ENCODE measurements around the gene ERVFRD-1.

Gene ERVFRD-1, protein sequence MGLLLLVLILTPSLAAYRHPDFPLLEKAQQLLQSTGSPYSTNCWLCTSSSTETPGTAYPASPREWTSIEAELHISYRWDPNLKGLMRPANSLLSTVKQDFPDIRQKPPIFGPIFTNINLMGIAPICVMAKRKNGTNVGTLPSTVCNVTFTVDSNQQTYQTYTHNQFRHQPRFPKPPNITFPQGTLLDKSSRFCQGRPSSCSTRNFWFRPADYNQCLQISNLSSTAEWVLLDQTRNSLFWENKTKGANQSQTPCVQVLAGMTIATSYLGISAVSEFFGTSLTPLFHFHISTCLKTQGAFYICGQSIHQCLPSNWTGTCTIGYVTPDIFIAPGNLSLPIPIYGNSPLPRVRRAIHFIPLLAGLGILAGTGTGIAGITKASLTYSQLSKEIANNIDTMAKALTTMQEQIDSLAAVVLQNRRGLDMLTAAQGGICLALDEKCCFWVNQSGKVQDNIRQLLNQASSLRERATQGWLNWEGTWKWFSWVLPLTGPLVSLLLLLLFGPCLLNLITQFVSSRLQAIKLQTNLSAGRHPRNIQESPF

GRCh38 chr6:11110921-11111768, at the start of gene ERVFRD-1:
TSS of gene ERVFRD-1 (minus strand) at chr6:11111725. CDS start at chr6:11105310, 6,415 bp downstream.
- peak; percentile 61 for DNase-seq (ENCODE audit: low read depth)
- TF ChIP-seq CTCF (IDR thresholded peaks at IDR 0.05; ENCODE audit: control insufficient read depth, extremely low read depth, insufficient read depth) = no peak
- no peak within 1 kb of the TSS for H3K4me3 ChIP-seq (ENCODE audit: low read depth, low read length)

DNA sequence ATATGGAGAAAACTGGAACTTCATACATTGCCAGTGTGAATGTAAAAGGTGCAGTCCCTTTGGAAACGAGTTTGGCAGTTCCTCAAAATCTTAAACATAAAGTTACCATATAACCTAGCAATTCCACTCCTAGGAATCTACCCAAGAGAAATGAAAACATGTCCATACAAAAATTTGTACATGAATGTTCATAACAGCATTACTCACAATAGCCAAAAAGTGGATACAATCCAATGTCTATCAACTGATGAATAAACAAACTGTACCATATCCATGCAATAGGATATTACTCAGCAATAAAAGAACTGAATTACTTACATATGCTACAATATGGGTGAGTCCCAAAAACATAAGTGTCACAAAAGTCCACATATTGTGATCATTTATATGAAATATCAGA, 48.7 kb upstream of the ERVFRD-1 start:
- no peak for TF ChIP-seq CTCF (IDR thresholded peaks at IDR 0.05; ENCODE audit: control insufficient read depth, extremely low read depth, insufficient read depth)
- no peak for DNase-seq (ENCODE audit: low read depth)
- no peak overlapping the region for H3K4me3 ChIP-seq (ENCODE audit: low read depth, low read length)

- TF ChIP-seq CTCF (IDR thresholded peaks at IDR 0.05; ENCODE audit: control insufficient read depth, extremely low read depth, insufficient read depth) = no peak
- H3K4me3 ChIP-seq (ENCODE audit: low read depth, low read length) = no peak overlapping the region
- no peak for DNase-seq (ENCODE audit: low read depth)
These were observed 44.1 kb upstream of the ERVFRD-1 start for GRCh38 chr6:11155589-11155988.

DNA sequence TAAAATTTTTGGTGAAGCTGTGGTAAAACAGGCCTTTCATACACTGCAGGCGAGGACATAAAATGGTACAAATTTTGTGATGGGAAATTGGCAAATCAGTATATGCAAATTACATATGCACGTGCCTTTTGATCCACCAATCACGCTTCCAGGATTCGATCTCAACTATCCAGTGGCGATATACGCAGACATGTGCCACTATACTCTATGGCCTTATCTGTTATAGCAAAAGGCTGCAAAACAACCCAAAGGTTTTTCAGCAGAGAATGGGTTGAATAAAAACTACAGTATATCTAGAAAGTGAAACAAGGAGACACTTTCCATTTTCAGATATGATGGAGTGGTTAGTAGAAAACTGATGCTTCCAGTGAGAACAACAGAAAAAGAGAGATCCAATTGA, 41.9 kb upstream of the ERVFRD-1 start:
- no peak for DNase-seq (ENCODE audit: low read depth)
- TF ChIP-seq CTCF (IDR thresholded peaks at IDR 0.05; ENCODE audit: control insufficient read depth, extremely low read depth, insufficient read depth) = no peak
- H3K4me3 ChIP-seq (ENCODE audit: low read depth, low read length) = no peak overlapping the region

DNA sequence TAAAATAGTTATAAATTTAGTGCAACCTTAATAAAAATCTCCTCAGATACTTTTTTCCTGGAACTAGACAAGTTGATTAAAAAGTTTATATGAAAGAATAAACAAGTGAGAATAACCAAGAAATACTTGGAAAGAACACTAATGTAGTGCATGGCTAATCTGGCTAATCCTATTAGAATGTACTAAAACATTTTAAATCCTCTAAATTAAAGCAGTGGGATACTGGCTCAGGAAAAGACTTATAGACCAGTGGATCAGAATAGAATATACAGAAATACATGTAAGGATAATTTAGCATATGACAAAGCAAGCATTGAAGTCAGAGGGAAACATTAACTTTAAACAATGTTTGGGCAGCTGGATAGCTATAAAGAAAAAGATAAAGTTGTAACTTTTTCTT, 41.1 kb upstream of the ERVFRD-1 start:
- no peak overlapping the region for H3K4me3 ChIP-seq (ENCODE audit: low read depth, low read length)
- DNase-seq (ENCODE audit: low read depth) = no peak
- TF ChIP-seq CTCF (IDR thresholded peaks at IDR 0.05; ENCODE audit: control insufficient read depth, extremely low read depth, insufficient read depth) = no peak

DNA sequence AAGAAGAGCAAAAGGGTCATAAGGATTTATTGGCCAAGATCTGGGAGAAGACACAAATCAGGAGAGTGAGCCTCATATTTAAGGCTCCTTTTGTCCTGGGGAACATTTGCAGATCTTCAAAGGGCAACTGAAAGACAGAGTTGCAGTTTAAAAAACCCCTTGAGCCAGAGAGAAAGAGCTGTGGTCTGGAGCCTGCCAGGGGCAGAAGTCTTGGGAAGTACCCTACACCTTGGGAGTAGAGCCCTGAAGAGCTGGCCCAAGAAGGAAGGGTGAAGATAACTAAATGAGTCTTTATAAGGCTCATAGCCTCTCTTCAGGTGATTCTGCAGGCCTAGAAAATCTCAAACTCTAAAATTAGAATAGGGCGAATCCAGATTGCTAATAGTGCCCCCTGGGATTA, 40.0 kb upstream of the ERVFRD-1 start:
- no peak for TF ChIP-seq CTCF (IDR thresholded peaks at IDR 0.05; ENCODE audit: control insufficient read depth, extremely low read depth, insufficient read depth)
- H3K4me3 ChIP-seq (ENCODE audit: low read depth, low read length) = no peak overlapping the region
- no peak for DNase-seq (ENCODE audit: low read depth)
